ENCODE data around the gene NAA40. TPM values are rescaled to one million over a fixed set of nuclear protein-coding genes. Genes with fewer than 3 reads are reported as not detected.

The NAA40 gene
- total and polyA plus RNA-seq, 2 of the 13 experiments (the other 11 are each of a cell fraction or from before 2014, with no cell fraction given), result 11.1 to 17.9 TPM

- TF ChIP-seq ZNF281 (CRISPR knock-in tag; IDR thresholded peaks at IDR 0.05; ENCODE audit: borderline replicate concordance), result peak; percentile 74
- peak; percentile 68 for TF ChIP-seq SP2 (CRISPR knock-in tag; IDR thresholded peaks at IDR 0.05)
- peak; percentile 67; the same call in 1 of the 2 replicates for TF ChIP-seq TOE1 (CRISPR knock-in tag; IDR thresholded peaks at IDR 0.05)
- TF ChIP-seq SPEN (CRISPR knock-in tag; IDR thresholded peaks at IDR 0.05; ENCODE audit: low read depth), result peak; percentile 93
- TF ChIP-seq ZNF704 (CRISPR knock-in tag; IDR thresholded peaks at IDR 0.05; ENCODE audit: borderline replicate concordance), result peak; percentile 80; the same call in 1 of the 2 replicates
- no peak for TF ChIP-seq PHF5A (CRISPR knock-in tag; IDR thresholded peaks at IDR 0.05; ENCODE audit: low read depth, unreplicated experiment)
- peak; percentile 71 for TF ChIP-seq BHLHE40 (IDR thresholded peaks at IDR 0.05; ENCODE audit: low read length)
- TF ChIP-seq MAFG (CRISPR knock-in tag; IDR thresholded peaks at IDR 0.05), result no peak
- no peak for TF ChIP-seq TCF12 (IDR thresholded peaks at IDR 0.05)
- TF ChIP-seq TCF12 (CRISPR knock-in tag; IDR thresholded peaks at IDR 0.05), result peak; percentile 22; the same call in 1 of the 2 replicates
- TF ChIP-seq ZBTB42 (CRISPR knock-in tag; IDR thresholded peaks at IDR 0.05), result peak; percentile 35; the same call in 1 of the 2 replicates
- no peak for TF ChIP-seq ATF3 (CRISPR knock-in tag; IDR thresholded peaks at IDR 0.05)
- 0 out of 2 replicates have a peak, but pooled peaks have one; percentile 38 for TF ChIP-seq ZNF143 (CRISPR knock-in tag; IDR thresholded peaks at IDR 0.05)
- TF ChIP-seq ELK4 (CRISPR knock-in tag; IDR thresholded peaks at IDR 0.05; ENCODE audit: borderline replicate concordance), result no peak
- peak; percentile 11; the same call in 1 of the 2 replicates for TF ChIP-seq ZNF782 (CRISPR knock-in tag; IDR thresholded peaks at IDR 0.05; ENCODE audit: borderline replicate concordance)
- TF ChIP-seq ZNF468 (CRISPR knock-in tag; IDR thresholded peaks at IDR 0.05), result no peak
- TF ChIP-seq GATA4 (IDR thresholded peaks at IDR 0.05; ENCODE audit: borderline replicate concordance, low read depth), result no peak
- peak; percentile 53; the same call in 1 of the 2 replicates for TF ChIP-seq ZNF609 (CRISPR knock-in tag; IDR thresholded peaks at IDR 0.05; ENCODE audit: borderline replicate concordance)
- peak; percentile 19; the same call in 1 of the 2 replicates for TF ChIP-seq SSRP1 (CRISPR knock-in tag; IDR thresholded peaks at IDR 0.05)
These were observed 47.5 kb downstream of the NAA40 start, which contains the start of gene OTUB1 (continued) for GRCh38 chr11:63986156-63986931.
